ENCODE results near the gene RPS27L. TPM values are rescaled to one million over a fixed set of nuclear protein-coding genes. Genes with fewer than 3 reads are reported as not detected.
A peak's percentile ranks its signal among the peaks of the same experiment; 100 is the strongest.

RPS27L gene
- total RNA-seq, 1 donor from 2014 or later = 167 TPM

- H3K4me3 Mint-ChIP-seq = peak overlapping the region; percentile 92
- H3K36me3 Mint-ChIP-seq (ENCODE audit: low read depth) = peaks cover 48% of the 10 kb centered on the region
- H3K27me3 Mint-ChIP-seq = no peaks in the 10 kb centered on the region
- peaks cover 63% of the 10 kb centered on the region for H3K4me1 Mint-ChIP-seq
- intact Hi-C loops (cut with micrococcal nuclease) = loop anchor here (1.0 to 10.0 kb wide), 6 partner anchors 15 to 310 kb away; partner anchors contain the start of genes RPS27L and USP3
- H3K27ac Mint-ChIP-seq = peak overlapping the region; percentile 98
- H3K9me3 Mint-ChIP-seq = no peaks in the 10 kb centered on the region
- peak; percentile 91 for DNase-seq
Observed at GRCh38 chr15:63191895-63192618, 34.8 kb upstream of the RPS27L start.

- Mint-ChIP-seq H3K4me3 (peak overlapping the region; percentile 92), H3K27me3 (peaks cover 2% of the 10 kb centered on the region), H3K9me3 (no peaks in the 10 kb centered on the region), H3K36me3 (ENCODE audit: low read depth) (peaks cover 44% of the 10 kb centered on the region), H3K27ac (peak overlapping the region; percentile 98), H3K4me1 (peaks cover 55% of the 10 kb centered on the region)
- intact Hi-C loops (cut with micrococcal nuclease) = loop anchor here (5.0 to 10.0 kb wide), 3 partner anchors 181 to 311 kb away; partner anchors contain the start of gene USP3
- DNase-seq = no peak
Observed at GRCh38 chr15:63190769-63191649, 33.7 kb upstream of the RPS27L start.

- DNase-seq = peak; percentile 70
- peak overlapping the region; percentile 86 for H3K27ac Mint-ChIP-seq
- intact Hi-C loops (cut with micrococcal nuclease) = loop anchor here (1.0 to 10.0 kb wide), 7 partner anchors 33 to 312 kb away; partner anchors contain the start of genes APH1B, RPS27L and USP3
- H3K4me3 Mint-ChIP-seq = peak overlapping the region; percentile 92
- no peaks in the 10 kb centered on the region for H3K9me3 Mint-ChIP-seq
- peaks cover 36% of the 10 kb centered on the region for H3K36me3 Mint-ChIP-seq (ENCODE audit: low read depth)
- H3K4me1 Mint-ChIP-seq = peaks cover 46% of the 10 kb centered on the region
- peaks cover 4% of the 10 kb centered on the region for H3K27me3 Mint-ChIP-seq
Observed at GRCh38 chr15:63189941-63190768, 32.9 kb upstream of the RPS27L start.

GRCh38 chr15:63188926-63189871, 31.9 kb upstream of the RPS27L start, which contains the start of gene RAB8B:
Gene RAB8B (plus strand): TSS chr15:63189606. CDS start chr15:63189625, 19 bp downstream.
- peaks cover 6% of the 10 kb centered on the region for H3K27me3 Mint-ChIP-seq
- H3K36me3 Mint-ChIP-seq (ENCODE audit: low read depth) = peaks cover 30% of the 10 kb centered on the region
- intact Hi-C loops (cut with micrococcal nuclease) = loop anchor here (1.0 to 2.0 kb wide), 4 partner anchors 32 to 88 kb away; partner anchors contain the start of genes APH1B and RPS27L
- H3K27ac Mint-ChIP-seq = peak within 1 kb of the TSS; percentile 92
- peak; percentile 99 for DNase-seq
- H3K4me3 Mint-ChIP-seq = peak within 1 kb of the TSS; percentile 92
- peaks cover 39% of the 10 kb centered on the region for H3K4me1 Mint-ChIP-seq
- no peaks in the 10 kb centered on the region for H3K9me3 Mint-ChIP-seq

- Mint-ChIP-seq H3K36me3 (ENCODE audit: low read depth) (peaks cover 25% of the 10 kb centered on the region), H3K4me3 (peak overlapping the region; percentile 92), H3K9me3 (no peaks in the 10 kb centered on the region), H3K27ac (peak overlapping the region; percentile 92), H3K4me1 (peaks cover 33% of the 10 kb centered on the region), H3K27me3 (peaks cover 6% of the 10 kb centered on the region)
- DNase-seq = no peak
- intact Hi-C loops (cut with micrococcal nuclease) = loop anchor here (2.0 kb wide), 2 partner anchors 32 to 44 kb away; partner anchors contain the start of gene RPS27L
Observed at GRCh38 chr15:63188247-63188925, 31.1 kb upstream of the RPS27L start.

GRCh38 chr15:63187589-63188226, 30.4 kb upstream of the RPS27L start:
- intact Hi-C loops (cut with micrococcal nuclease) = loop anchor here (2.0 kb wide), 2 partner anchors 31 to 45 kb away; partner anchors contain the start of gene RPS27L
- Mint-ChIP-seq H3K27me3 (peaks cover 6% of the 10 kb centered on the region), H3K4me3 (peak overlapping the region; percentile 92), H3K4me1 (peaks cover 28% of the 10 kb centered on the region), H3K36me3 (ENCODE audit: low read depth) (peaks cover 22% of the 10 kb centered on the region), H3K27ac (no peak overlapping the region), H3K9me3 (no peaks in the 10 kb centered on the region)
- no peak for DNase-seq

- H3K36me3 Mint-ChIP-seq (ENCODE audit: low read depth) = peaks cover 11% of the 10 kb centered on the region
- intact Hi-C loops (cut with micrococcal nuclease) = no loop called here
- no peak for DNase-seq
- no peak overlapping the region for H3K27ac Mint-ChIP-seq
- peaks cover 11% of the 10 kb centered on the region for H3K27me3 Mint-ChIP-seq
- peaks cover 13% of the 10 kb centered on the region for H3K4me1 Mint-ChIP-seq
- no peak overlapping the region for H3K4me3 Mint-ChIP-seq
- no peaks in the 10 kb centered on the region for H3K9me3 Mint-ChIP-seq
Observed at GRCh38 chr15:63186065-63186464, 28.8 kb upstream of the RPS27L start.

GRCh38 chr15:63185206-63185605, 27.9 kb upstream of the RPS27L start:
- peaks cover 13% of the 10 kb centered on the region for H3K4me1 Mint-ChIP-seq
- no peak for DNase-seq
- peak overlapping the region; percentile 34 for H3K27ac Mint-ChIP-seq
- no peak overlapping the region for H3K4me3 Mint-ChIP-seq
- intact Hi-C loops (cut with micrococcal nuclease) = no loop called here
- peaks cover 4% of the 10 kb centered on the region for H3K36me3 Mint-ChIP-seq (ENCODE audit: low read depth)
- peaks cover 16% of the 10 kb centered on the region for H3K27me3 Mint-ChIP-seq
- no peaks in the 10 kb centered on the region for H3K9me3 Mint-ChIP-seq

- Mint-ChIP-seq H3K9me3 (no peaks in the 10 kb centered on the region), H3K36me3 (ENCODE audit: low read depth) (no peaks in the 10 kb centered on the region), H3K4me3 (no peak overlapping the region), H3K27me3 (peaks cover 16% of the 10 kb centered on the region), H3K27ac (no peak overlapping the region), H3K4me1 (peaks cover 7% of the 10 kb centered on the region)
- intact Hi-C loops (cut with micrococcal nuclease) = no loop called here
- no peak for DNase-seq
Observed at GRCh38 chr15:63181648-63182047, 24.4 kb upstream of the RPS27L start.

GRCh38 chr15:63180746-63181145, 23.5 kb upstream of the RPS27L start:
- Mint-ChIP-seq H3K27me3 (peaks cover 13% of the 10 kb centered on the region), H3K36me3 (ENCODE audit: low read depth) (no peaks in the 10 kb centered on the region)

GRCh38 chr15:63178034-63178433, 20.8 kb upstream of the RPS27L start:
- Mint-ChIP-seq H3K4me1 (peaks cover 7% of the 10 kb centered on the region), H3K4me3 (no peak overlapping the region), H3K36me3 (ENCODE audit: low read depth) (no peaks in the 10 kb centered on the region), H3K27me3 (peaks cover 11% of the 10 kb centered on the region), H3K27ac (no peak overlapping the region), H3K9me3 (no peaks in the 10 kb centered on the region)
- intact Hi-C loops (cut with micrococcal nuclease) = no loop called here
- no peak for DNase-seq

More at GRCh38 chr15:63180746-63181145, 23.5 kb upstream of the RPS27L start:
- H3K4me1 Mint-ChIP-seq = peaks cover 7% of the 10 kb centered on the region
- no peaks in the 10 kb centered on the region for H3K9me3 Mint-ChIP-seq
- intact Hi-C loops (cut with micrococcal nuclease) = no loop called here
- no peak for DNase-seq
- H3K4me3 Mint-ChIP-seq = no peak overlapping the region
- no peak overlapping the region for H3K27ac Mint-ChIP-seq

Data from activated CD4-positive, alpha-beta T cell treated with anti-CD3 and anti-CD28 coated beads, Interleukin-2, amount 10 ng/mL, durations not matched to agents 24 days and 14 days (primary cell).